HG03196 (cell line): ENCODE results near the gene TNNT2.

Source experiments
- ATAC-seq: cut with Tn5 transposase; IDR thresholded peaks from one replicate; pipeline ENCODE4 v1.9.1; 2021; ENCODE audit not compliant: unreplicated experiment

TNNT2 gene

GRCh38 chr1:201358596-201358995, 18.9 kb downstream of the TNNT2 start:
- no peak for ATAC-seq

- ATAC-seq: no peak
These were observed 19.7 kb downstream of the TNNT2 start for GRCh38 chr1:201357636-201358348.

- ATAC-seq: no peak
These were observed 20.3 kb downstream of the TNNT2 start for GRCh38 chr1:201357211-201357610.

- no peak for ATAC-seq
These were observed 20.8 kb downstream of the TNNT2 start for GRCh38 chr1:201356701-201357100.

- no peak for ATAC-seq
These were observed 21.2 kb downstream of the TNNT2 start for GRCh38 chr1:201356236-201356635.

- ATAC-seq: no peak
These were observed 22.0 kb downstream of the TNNT2 start for GRCh38 chr1:201355471-201355870.

GRCh38 chr1:201354901-201355295, 22.6 kb downstream of the TNNT2 start:
- ATAC-seq: no peak

- ATAC-seq: no peak
These were observed 23.2 kb downstream of the TNNT2 start for GRCh38 chr1:201354151-201354900.

GRCh38 chr1:201353186-201353940, 24.1 kb downstream of the TNNT2 start:
- ATAC-seq: no peak

GRCh38 chr1:201351617-201352016, 25.9 kb downstream of the TNNT2 start:
- ATAC-seq: no peak

GRCh38 chr1:201350884-201351283, 26.6 kb downstream of the TNNT2 start:
- no peak for ATAC-seq

- ATAC-seq: no peak
These were observed 27.1 kb downstream of the TNNT2 start for GRCh38 chr1:201350361-201350725.

- ATAC-seq: no peak
These were observed 28.4 kb downstream of the TNNT2 start for GRCh38 chr1:201349092-201349491.

- ATAC-seq: no peak
These were observed 29.3 kb downstream of the TNNT2 start for GRCh38 chr1:201348211-201348566.

- no peak for ATAC-seq
These were observed 29.8 kb downstream of the TNNT2 start for GRCh38 chr1:201347498-201348210.

- ATAC-seq: no peak
These were observed 30.5 kb downstream of the TNNT2 start for GRCh38 chr1:201346987-201347386.

- no peak for ATAC-seq
These were observed 31.0 kb downstream of the TNNT2 start for GRCh38 chr1:201346337-201346939.

GRCh38 chr1:201345081-201345355, 32.5 kb downstream of the TNNT2 start:
- no peak for ATAC-seq

GRCh38 chr1:201344206-201345080, 33.0 kb downstream of the TNNT2 start:
- no peak for ATAC-seq

- no peak for ATAC-seq
These were observed 36.1 kb downstream of the TNNT2 start for GRCh38 chr1:201341377-201341776.
